ENCODE data around the gene M6PR. TPM values are rescaled to one million over a fixed set of nuclear protein-coding genes. Genes with fewer than 3 reads are reported as not detected.

Gene M6PR
- total RNA-seq (2014; rRNA removed): 112 and 137 TPM in 2 replicates
- Bru-seq, nascent RNA: percentile 77 among the genes with signal in this experiment
- percentile 93 among the genes with signal in this experiment for BruChase-seq, experiment 1, labeled RNA remaining after a 6-hour chase
- BruChase-seq, experiment 2, labeled RNA remaining after a 2-hour chase: percentile 87 among the genes with signal in this experiment
- long read RNA-seq, transcript M6PR-201 (7 exons, 2,756 nt): major isoform, 150 of 197 reads
- long read RNA-seq, partial matches to known transcripts: 39 of 197 reads
- long read RNA-seq, other reads (novel, unspliced or antisense): 8 of 197 reads

DNA sequence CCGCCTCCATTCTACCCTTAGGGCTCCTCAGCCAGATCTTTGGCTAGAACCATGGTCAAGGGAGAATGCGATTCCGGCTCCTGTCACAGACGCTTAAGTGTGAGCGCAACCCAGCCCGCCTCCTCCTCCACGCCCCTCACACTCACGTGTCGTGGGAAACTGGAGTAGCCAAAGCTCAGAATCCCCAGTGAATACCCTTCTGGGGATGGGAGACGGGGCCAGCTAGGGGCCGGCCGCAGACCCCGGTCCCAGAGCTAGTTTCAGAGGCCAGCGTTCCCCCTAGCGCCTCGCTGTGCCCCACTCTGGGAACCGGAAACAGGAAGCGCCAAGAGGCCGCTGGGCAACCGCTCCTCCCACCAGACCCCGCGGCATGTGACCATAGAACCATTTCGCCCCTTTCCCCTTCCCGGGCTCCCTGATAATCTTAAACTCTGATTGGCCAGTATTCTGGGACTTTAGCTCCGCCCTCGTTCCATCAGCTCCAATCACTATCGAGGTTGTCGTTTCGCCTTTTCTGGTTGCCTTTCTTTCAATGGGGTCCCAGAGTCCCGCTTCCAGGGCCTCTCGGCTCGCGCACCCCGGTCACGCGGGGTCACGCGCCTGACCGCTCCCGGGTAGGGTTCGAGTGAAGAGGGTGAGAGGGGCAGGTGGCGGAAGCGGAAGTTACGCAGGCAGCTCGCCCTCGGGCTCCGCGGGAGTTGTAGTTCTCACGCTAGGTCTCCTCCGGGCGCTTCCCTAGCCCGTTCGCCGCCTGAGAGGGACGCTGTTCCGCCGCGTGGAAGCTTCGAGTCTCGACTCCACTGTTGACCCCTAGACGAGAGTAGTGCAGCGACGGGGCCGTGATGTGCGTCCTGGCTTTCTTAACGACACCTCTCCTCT lies at the start of gene M6PR:
Gene M6PR (minus strand): TSS at position 304 of the 879 bp plus-strand sequence. CDS start 3,241 bp downstream, outside the sequence.
- peak within 1 kb of the TSS; percentile 78 for H3K27ac ChIP-seq (ENCODE audit: low read length)
- H3K4me1 ChIP-seq (ENCODE audit: insufficient read depth, low read length): peaks cover 7% of the 10 kb centered on the region
- H3K9me3 ChIP-seq (ENCODE audit: low read length): no peaks in the 10 kb centered on the region
- H2AFZ ChIP-seq (ENCODE audit: low read length): peak within 1 kb of the TSS; percentile 97
- CTCF ChIA-PET: interaction anchor here (0.7 to 1.4 kb wide), 4 partner anchors 11 to 114 kb away, joined by 3 to 7 read pairs (median 4); no protein-coding TSS in a partner anchor
- H3F3A ChIP-seq (ENCODE audit: low read length, unreplicated experiment): no peaks in the 10 kb centered on the region
- no peaks in the 10 kb centered on the region for H4K20me1 ChIP-seq (ENCODE audit: low read length)
- intact Hi-C loops (cut with micrococcal nuclease): loop anchor here (1.0 to 2.0 kb wide), 2 partner anchors 35 to 90 kb away; partner anchors contain the start of gene PHC1
- H3K9ac ChIP-seq (ENCODE audit: low read length): peak within 1 kb of the TSS; percentile 85
- no peaks in the 10 kb centered on the region for H3K9me2 ChIP-seq (replicated peaks; ENCODE audit: low read length)
- BruUV-seq (replicated peaks): TSS peak; percentile 72
- no peaks in the 10 kb centered on the region for H3K27me3 ChIP-seq (ENCODE audit: low read length)
- H3K36me3 ChIP-seq (ENCODE audit: low read depth, low read length): peaks cover 12% of the 10 kb centered on the region; the same call in 1 of the 2 replicates
- peak within 1 kb of the TSS; percentile 85 for H3K4me3 ChIP-seq (ENCODE audit: low read length)
- POLR2A ChIA-PET (ENCODE audit: unreplicated experiment): interaction anchor here (0.5 kb wide), 1 partner anchor 14 kb away, joined by 4 read pairs; no protein-coding TSS in a partner anchor
- ATAC-seq (peak; percentile 86), DNase-seq (peak; percentile 83)
- peak within 1 kb of the TSS; percentile 96 for H3K4me2 ChIP-seq (ENCODE audit: low read length)
- TF ChIP-seq, protein P1, sequence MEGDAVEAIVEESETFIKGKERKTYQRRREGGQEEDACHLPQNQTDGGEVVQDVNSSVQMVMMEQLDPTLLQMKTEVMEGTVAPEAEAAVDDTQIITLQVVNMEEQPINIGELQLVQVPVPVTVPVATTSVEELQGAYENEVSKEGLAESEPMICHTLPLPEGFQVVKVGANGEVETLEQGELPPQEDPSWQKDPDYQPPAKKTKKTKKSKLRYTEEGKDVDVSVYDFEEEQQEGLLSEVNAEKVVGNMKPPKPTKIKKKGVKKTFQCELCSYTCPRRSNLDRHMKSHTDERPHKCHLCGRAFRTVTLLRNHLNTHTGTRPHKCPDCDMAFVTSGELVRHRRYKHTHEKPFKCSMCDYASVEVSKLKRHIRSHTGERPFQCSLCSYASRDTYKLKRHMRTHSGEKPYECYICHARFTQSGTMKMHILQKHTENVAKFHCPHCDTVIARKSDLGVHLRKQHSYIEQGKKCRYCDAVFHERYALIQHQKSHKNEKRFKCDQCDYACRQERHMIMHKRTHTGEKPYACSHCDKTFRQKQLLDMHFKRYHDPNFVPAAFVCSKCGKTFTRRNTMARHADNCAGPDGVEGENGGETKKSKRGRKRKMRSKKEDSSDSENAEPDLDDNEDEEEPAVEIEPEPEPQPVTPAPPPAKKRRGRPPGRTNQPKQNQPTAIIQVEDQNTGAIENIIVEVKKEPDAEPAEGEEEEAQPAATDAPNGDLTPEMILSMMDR (conservative IDR thresholded peaks at IDR 0.05; ENCODE audit: low read depth, low read length): peak; percentile 42; the same call in 1 of the 2 replicates
- TF ChIP-seq EZH2phosphoT487 (IDR thresholded peaks at IDR 0.05; ENCODE audit: borderline replicate concordance, low read length): no peak
- peaks cover 34% of the 10 kb centered on the region for H3K79me2 ChIP-seq (ENCODE audit: low read length)

GRCh38 chr12:8996682-8997405 lies 47.4 kb upstream of the M6PR start:
- BruUV-seq (replicated peaks): no TSS peak
- TF ChIP-seq EZH2 (IDR thresholded peaks at IDR 0.05; ENCODE audit: low read length, unreplicated experiment) (no peak), EZH2phosphoT487 (IDR thresholded peaks at IDR 0.05; ENCODE audit: borderline replicate concordance, low read length) (no peak)
- TF ChIP-seq, protein P1 (conservative IDR thresholded peaks at IDR 0.05; ENCODE audit: low read depth, low read length): no peak
- no peaks in the 10 kb centered on the region for H3F3A ChIP-seq (ENCODE audit: low read length, unreplicated experiment)
- H3K27ac ChIP-seq (ENCODE audit: low read length): no peak overlapping the region
- no peak overlapping the region for H3K4me2 ChIP-seq (ENCODE audit: low read length)
- intact Hi-C loops (cut with micrococcal nuclease): no loop called here
- H3K27me3 ChIP-seq (ENCODE audit: low read length): peaks cover 5% of the 10 kb centered on the region; the same call in 1 of the 2 replicates
- H3K36me3 ChIP-seq (ENCODE audit: low read depth, low read length): no peaks in the 10 kb centered on the region
- no peak overlapping the region for H2AFZ ChIP-seq (ENCODE audit: low read length)
- ATAC-seq (no peak), DNase-seq (no peak)
- ChIA-PET CTCF (no interaction called here), POLR2A (ENCODE audit: unreplicated experiment) (no interaction called here)
- H3K9me2 ChIP-seq (replicated peaks; ENCODE audit: low read length): no peaks in the 10 kb centered on the region
- no peaks in the 10 kb centered on the region for H3K79me2 ChIP-seq (ENCODE audit: low read length)
- H3K4me3 ChIP-seq (ENCODE audit: low read length): no peak overlapping the region
- no peaks in the 10 kb centered on the region for H4K20me1 ChIP-seq (ENCODE audit: low read length)
- no peaks in the 10 kb centered on the region for H3K9me3 ChIP-seq (ENCODE audit: low read length)
- H3K9ac ChIP-seq (ENCODE audit: low read length): no peak overlapping the region
- no peaks in the 10 kb centered on the region for H3K4me1 ChIP-seq (ENCODE audit: insufficient read depth, low read length)
